ENCODE measurements around the gene HOXD8.

HOXD8 gene

DNA sequence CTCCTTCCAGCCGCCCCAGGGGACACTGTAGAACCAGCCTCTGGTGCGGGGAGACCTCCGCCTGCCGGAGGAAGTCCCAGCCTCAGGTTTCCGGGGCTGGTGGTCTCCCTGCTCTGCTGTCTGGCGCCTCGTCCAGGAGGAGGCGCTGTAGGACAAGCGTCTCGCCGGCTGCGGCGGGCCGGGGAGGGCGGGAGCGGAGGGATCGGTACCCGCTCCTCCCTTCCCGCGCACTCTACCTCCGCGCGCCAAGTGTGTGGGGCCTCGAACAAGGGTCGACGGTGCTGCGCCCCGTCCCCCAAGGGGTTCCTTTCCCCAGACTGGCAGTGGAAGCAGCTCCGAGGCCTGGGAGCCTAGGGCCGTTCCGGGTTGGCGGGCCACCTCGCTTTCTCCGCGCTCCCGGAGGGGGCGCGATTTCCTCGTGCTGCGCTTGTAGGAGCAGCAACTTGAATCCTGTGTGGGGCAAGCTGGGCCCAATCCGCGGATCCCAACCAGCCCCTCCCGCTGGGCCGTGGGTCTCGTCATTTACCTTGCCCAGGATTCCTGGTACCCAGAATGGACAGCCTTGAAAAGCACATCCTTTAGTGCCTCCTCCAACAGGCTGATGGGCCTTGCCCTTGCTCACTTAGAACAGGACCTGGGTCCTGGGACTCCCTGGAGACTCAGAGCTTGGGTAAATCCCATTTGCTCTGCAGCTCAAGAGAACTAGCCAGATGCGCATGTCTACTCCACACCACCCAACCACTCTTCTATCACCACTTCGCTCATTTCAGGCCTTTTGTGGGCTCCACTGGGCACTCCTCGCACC is 11.2 kb downstream of the HOXD8 start (continued):
- TF ChIP-seq GLIS1 (tag by site-specific recombination; IDR thresholded peaks at IDR 0.05), result no peak
- TF ChIP-seq, protein P1, sequence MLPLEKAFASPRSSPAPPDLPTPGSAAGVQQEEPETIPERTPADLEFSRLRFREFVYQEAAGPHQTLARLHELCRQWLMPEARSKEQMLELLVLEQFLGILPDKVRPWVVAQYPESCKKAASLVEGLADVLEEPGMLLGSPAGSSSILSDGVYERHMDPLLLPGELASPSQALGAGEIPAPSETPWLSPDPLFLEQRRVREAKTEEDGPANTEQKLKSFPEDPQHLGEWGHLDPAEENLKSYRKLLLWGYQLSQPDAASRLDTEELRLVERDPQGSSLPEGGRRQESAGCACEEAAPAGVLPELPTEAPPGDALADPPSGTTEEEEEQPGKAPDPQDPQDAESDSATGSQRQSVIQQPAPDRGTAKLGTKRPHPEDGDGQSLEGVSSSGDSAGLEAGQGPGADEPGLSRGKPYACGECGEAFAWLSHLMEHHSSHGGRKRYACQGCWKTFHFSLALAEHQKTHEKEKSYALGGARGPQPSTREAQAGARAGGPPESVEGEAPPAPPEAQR (tag by site-specific recombination; IDR thresholded peaks at IDR 0.05), result no peak

DNA sequence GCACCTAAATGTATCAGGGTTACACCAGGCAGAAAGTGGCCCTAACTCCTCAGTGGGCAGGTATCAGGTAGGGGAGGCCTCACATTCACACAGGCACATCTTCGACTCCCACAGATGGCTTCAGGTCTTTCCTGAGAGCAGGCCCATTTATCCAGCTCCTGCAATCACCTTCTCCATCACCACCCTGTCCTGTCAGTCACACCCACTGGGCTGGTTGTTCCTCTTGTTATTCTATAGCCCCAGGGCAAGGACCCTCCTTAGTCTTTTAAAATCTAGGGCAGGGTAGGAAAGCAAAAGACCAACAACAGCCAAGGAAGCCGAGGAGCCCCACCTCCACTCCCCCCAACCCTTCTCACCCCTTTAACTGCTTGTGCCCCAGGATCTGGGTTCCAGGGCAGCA is 12.8 kb downstream of the HOXD8 start:
- Histone ChIP-seq H3K27ac (ENCODE audit: extremely low read depth, low read depth, low read length) (no peak overlapping the region), H3K4me3 (ENCODE audit: low read depth, low read length) (no peak overlapping the region), H3K4me1 (ENCODE audit: control insufficient read depth, insufficient read depth, low read length) (peaks cover 18% of the 10 kb centered on the region), H3K9me3 (ENCODE audit: control insufficient read depth, insufficient read depth, low read depth, low read length) (no peaks in the 10 kb centered on the region), H3K36me3 (ENCODE audit: control insufficient read depth in 2 of 2, insufficient read depth in 1 of 2, low read length in 2 of 2) (no peaks in the 10 kb centered on the region)
- ChIA-PET POLR2A (no interaction called here), CTCF (interaction anchor here (1.5 to 7.5 kb wide), 2 partner anchors 15 to 313 kb away, joined by 10 to 104 read pairs; no protein-coding TSS in a partner anchor)
- TF ChIP-seq ZNF274 (IDR thresholded peaks at IDR 0.05; ENCODE audit: low read length), result no peak
- no peak for TF ChIP-seq ZNF274 (tag by site-specific recombination; IDR thresholded peaks at IDR 0.05; ENCODE audit: borderline replicate concordance)
- TF ChIP-seq, protein P2, sequence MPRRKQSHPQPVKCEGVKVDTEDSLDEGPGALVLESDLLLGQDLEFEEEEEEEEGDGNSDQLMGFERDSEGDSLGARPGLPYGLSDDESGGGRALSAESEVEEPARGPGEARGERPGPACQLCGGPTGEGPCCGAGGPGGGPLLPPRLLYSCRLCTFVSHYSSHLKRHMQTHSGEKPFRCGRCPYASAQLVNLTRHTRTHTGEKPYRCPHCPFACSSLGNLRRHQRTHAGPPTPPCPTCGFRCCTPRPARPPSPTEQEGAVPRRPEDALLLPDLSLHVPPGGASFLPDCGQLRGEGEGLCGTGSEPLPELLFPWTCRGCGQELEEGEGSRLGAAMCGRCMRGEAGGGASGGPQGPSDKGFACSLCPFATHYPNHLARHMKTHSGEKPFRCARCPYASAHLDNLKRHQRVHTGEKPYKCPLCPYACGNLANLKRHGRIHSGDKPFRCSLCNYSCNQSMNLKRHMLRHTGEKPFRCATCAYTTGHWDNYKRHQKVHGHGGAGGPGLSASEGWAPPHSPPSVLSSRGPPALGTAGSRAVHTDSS (tag by site-specific recombination; IDR thresholded peaks at IDR 0.05), result no peak
- no peak for TF ChIP-seq ZNF785 (tag by site-specific recombination; IDR thresholded peaks at IDR 0.05)
- no peak for TF ChIP-seq GLIS2 (tag by site-specific recombination; IDR thresholded peaks at IDR 0.05)

DNA sequence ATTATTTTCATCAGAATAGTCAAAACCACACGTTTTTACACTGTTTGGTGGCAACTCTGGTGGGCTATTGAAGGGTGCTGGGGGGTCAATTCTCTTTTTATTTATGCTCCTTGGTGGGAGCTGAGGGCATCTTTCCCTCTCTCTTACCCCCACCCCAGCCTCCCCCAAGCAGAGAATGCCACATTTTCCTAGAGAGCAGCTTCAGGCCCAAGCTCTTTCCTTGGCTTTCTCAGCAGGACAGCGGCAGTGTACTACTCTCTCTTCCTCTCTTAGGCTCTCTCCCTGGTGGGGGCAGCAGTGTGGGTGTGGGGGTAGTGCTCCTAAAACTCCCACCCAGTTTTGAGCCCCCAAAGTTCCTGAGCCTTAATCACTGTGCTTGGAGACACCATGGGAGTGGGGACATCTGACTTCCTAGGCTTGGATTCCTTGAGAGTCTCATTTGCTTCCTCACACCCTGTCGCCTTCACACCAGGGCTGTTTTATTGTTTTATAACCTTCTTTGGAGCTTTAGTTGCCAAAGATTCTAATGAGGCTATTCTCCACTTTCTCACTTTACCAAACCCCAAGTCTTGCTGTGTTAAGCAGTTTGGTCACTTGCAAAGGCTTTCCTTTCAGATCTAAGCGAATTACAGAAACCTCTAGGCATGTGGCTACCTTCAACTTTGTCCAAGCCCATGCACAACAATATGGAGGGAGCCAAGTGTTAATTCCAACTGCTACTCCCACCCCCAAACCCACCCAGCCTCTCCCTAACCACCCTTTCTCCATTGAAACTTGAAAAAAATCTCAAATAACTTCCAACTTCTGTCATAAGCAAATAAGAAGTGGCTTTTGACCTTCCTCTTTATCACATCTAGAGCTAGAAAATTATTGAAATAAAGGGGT is 15.8 kb downstream of the HOXD8 start:
- H3K4me3 ChIP-seq (ENCODE audit: low read depth, low read length), result no peak overlapping the region
- ChIA-PET POLR2A (no interaction called here), CTCF (interaction anchor here (0.5 to 7.5 kb wide), 10 partner anchors 18 to 671 kb away, joined by 3 to 104 read pairs (median 4); no protein-coding TSS in a partner anchor)
- H3K27ac ChIP-seq (ENCODE audit: extremely low read depth, low read depth, low read length), result peak overlapping the region; percentile 37; the same call in 1 of the 2 replicates
- H3K36me3 ChIP-seq (ENCODE audit: control insufficient read depth in 2 of 2, insufficient read depth in 1 of 2, low read length in 2 of 2), result peaks cover 0 to 13% of the 10 kb centered on the region in 2 experiments; a peak in 1 of 3 replicates
- no peaks in the 10 kb centered on the region for H3K9me3 ChIP-seq (ENCODE audit: control insufficient read depth, insufficient read depth, low read depth, low read length)
- H3K4me1 ChIP-seq (ENCODE audit: control insufficient read depth, insufficient read depth, low read length), result peaks cover 15% of the 10 kb centered on the region
- TF ChIP-seq, protein P3, sequence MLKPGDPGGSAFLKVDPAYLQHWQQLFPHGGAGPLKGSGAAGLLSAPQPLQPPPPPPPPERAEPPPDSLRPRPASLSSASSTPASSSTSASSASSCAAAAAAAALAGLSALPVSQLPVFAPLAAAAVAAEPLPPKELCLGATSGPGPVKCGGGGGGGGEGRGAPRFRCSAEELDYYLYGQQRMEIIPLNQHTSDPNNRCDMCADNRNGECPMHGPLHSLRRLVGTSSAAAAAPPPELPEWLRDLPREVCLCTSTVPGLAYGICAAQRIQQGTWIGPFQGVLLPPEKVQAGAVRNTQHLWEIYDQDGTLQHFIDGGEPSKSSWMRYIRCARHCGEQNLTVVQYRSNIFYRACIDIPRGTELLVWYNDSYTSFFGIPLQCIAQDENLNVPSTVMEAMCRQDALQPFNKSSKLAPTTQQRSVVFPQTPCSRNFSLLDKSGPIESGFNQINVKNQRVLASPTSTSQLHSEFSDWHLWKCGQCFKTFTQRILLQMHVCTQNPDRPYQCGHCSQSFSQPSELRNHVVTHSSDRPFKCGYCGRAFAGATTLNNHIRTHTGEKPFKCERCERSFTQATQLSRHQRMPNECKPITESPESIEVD (tag by site-specific recombination; IDR thresholded peaks at IDR 0.05), result no peak
- TF ChIP-seq ZNF621 (tag by site-specific recombination; IDR thresholded peaks at IDR 0.05) (no peak), ZNF133 (tag by site-specific recombination; IDR thresholded peaks at IDR 0.05) (no peak), ZBTB7A (tag by site-specific recombination; IDR thresholded peaks at IDR 0.05; ENCODE audit: low read depth) (no peak), ZNF670 (tag by site-specific recombination; IDR thresholded peaks at IDR 0.05; ENCODE audit: low read depth) (no peak), ZNF391 (tag by site-specific recombination; IDR thresholded peaks at IDR 0.05; ENCODE audit: borderline replicate concordance, low read depth) (no peak), GLI4 (tag by site-specific recombination; IDR thresholded peaks at IDR 0.05) (no peak), ZNF629 (tag by site-specific recombination; IDR thresholded peaks at IDR 0.05) (no peak), ZNF707 (tag by site-specific recombination; IDR thresholded peaks at IDR 0.05) (no peak), ZNF169 (tag by site-specific recombination; IDR thresholded peaks at IDR 0.05) (no peak), ZNF175 (tag by site-specific recombination; IDR thresholded peaks at IDR 0.05) (no peak), ZFHX2 (tag by site-specific recombination; conservative IDR thresholded peaks at IDR 0.05) (peak; percentile 54)
- TF ChIP-seq, protein P4, sequence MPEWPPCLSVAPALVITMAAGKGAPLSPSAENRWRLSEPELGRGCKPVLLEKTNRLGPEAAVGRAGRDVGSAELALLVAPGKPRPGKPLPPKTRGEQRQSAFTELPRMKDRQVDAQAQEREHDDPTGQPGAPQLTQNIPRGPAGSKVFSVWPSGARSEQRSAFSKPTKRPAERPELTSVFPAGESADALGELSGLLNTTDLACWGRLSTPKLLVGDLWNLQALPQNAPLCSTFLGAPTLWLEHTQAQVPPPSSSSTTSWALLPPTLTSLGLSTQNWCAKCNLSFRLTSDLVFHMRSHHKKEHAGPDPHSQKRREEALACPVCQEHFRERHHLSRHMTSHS (tag by site-specific recombination; IDR thresholded peaks at IDR 0.05), result no peak
- TF ChIP-seq, protein P5, sequence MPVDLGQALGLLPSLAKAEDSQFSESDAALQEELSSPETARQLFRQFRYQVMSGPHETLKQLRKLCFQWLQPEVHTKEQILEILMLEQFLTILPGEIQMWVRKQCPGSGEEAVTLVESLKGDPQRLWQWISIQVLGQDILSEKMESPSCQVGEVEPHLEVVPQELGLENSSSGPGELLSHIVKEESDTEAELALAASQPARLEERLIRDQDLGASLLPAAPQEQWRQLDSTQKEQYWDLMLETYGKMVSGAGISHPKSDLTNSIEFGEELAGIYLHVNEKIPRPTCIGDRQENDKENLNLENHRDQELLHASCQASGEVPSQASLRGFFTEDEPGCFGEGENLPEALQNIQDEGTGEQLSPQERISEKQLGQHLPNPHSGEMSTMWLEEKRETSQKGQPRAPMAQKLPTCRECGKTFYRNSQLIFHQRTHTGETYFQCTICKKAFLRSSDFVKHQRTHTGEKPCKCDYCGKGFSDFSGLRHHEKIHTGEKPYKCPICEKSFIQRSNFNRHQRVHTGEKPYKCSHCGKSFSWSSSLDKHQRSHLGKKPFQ (tag by site-specific recombination; IDR thresholded peaks at IDR 0.05), result peak; percentile 92
- TF ChIP-seq, protein P6, sequence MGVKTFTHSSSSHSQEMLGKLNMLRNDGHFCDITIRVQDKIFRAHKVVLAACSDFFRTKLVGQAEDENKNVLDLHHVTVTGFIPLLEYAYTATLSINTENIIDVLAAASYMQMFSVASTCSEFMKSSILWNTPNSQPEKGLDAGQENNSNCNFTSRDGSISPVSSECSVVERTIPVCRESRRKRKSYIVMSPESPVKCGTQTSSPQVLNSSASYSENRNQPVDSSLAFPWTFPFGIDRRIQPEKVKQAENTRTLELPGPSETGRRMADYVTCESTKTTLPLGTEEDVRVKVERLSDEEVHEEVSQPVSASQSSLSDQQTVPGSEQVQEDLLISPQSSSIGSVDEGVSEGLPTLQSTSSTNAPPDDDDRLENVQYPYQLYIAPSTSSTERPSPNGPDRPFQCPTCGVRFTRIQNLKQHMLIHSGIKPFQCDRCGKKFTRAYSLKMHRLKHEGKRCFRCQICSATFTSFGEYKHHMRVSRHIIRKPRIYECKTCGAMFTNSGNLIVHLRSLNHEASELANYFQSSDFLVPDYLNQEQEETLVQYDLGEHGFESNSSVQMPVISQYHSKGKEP (tag by site-specific recombination; IDR thresholded peaks at IDR 0.05), result no peak
